Fibroblast of upper back skin (primary cell): Measurements from ENCODE around the gene PRKCA.

Experiments
- DNase-seq: peaks from one replicate; pipeline ENCODE4 v3.0.0-alpha.2; 2013

The PRKCA gene

DNA sequence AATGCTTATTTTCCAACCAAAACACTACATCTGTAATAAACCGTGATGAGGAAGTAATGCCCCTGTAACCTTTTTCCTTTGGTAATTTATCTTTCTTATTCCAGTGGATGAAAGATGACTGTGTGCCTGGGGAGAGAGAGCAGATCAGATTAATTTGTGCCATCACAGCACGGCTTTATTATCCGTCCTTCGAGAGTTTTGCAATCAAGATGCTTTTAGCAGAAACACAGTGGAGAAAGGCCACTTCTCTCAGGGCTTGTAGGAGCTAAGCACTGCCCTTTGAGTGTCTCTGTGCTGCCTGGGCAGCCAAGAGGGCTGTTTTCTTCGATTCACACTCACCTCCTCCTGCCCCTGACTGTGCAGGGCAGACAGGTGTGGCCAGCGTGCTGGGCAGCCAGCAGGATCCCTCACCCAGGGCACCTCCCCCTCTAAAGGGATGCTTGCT is 190.2 kb downstream of the PRKCA start:
- DNase-seq, result peak; percentile 71

GRCh38 chr17:66493283-66494019 is 191.0 kb downstream of the PRKCA start:
- DNase-seq, result peak; percentile 59

GRCh38 chr17:66494023-66494803 is 191.8 kb downstream of the PRKCA start:
- DNase-seq, result peak; percentile 90

DNA sequence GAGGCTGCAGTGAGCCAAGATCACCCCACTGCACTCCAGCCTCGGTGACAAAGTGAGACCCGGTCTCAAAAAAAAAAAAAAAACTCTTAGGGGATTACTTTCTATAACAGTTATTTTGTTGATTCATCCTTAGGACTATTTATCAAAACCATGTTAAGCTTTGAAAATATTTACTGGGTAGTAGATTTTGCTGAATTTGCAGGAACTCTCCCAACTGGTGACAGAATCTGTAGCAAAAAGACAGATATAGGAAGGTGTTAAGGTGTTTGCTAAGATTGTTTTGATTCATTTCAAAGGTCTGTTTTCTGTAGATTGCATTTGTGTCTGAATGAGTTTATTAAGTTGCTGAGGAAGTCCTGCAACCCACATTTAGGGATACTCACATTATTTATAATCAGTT is 192.6 kb downstream of the PRKCA start:
- DNase-seq, result no peak

GRCh38 chr17:66496306-66496705 is 193.9 kb downstream of the PRKCA start:
- DNase-seq, result no peak

GRCh38 chr17:66498580-66498979 is 196.2 kb downstream of the PRKCA start:
- DNase-seq, result no peak

DNA sequence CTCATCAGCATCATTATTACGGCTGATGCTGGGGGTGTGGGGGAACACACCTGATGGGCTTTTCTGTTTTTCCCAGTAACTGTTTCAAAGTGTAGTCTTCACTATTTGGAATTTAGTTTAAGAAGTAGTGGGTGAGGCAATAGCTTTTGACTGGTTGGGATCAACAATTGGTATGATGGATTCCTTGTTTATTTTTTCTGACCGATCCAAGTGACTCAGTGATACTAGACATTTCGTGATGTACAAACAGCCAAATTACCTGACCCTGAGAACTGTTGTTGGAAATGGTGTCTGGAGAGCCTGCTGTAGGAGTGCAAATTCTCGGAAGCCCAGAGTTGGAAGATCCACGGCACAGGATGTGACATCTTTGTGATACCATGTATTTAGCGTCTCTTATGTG is 204.2 kb downstream of the PRKCA start:
- no peak for DNase-seq

- DNase-seq, result peak; percentile 78
These were observed 204.9 kb downstream of the PRKCA start for GRCh38 chr17:66507103-66507923.

DNA sequence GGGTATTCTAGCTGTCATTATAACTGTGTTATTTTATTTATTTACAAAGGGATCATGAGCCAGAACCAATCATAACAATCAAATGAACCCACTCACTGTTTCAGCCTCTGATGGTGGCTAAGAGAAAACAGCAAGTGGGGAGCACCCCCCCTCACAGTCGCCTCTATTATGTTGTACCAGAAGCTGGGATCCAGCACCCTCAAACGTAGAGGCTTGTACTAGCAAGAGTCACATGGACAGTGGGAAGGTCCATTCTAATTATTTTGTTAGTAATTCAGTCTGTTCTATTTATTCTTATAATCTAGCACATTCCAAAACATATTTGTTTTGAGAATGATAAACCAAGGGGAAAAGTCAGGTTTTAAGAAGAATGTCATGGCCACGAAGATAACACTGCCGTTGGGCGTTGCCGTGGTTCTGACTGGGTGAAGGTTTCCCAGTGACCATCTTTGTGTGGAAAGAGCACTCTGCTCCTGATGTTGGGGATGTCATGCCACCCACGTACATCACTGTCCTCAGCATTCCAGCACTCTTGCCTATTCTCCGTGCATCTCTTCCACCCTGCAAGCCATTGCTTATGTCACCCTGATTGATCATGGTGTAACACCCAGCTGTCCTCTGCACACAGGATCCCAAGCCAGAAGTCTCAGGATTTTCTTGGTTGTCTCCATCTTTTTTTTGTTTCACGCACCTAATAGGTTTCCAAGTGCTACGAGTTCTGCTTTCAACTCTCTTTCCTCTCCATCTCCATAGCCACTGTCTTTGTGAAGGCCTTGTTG is 205.8 kb downstream of the PRKCA start:
- no peak for DNase-seq

- DNase-seq, result peak; percentile 79
These were observed 206.8 kb downstream of the PRKCA start for GRCh38 chr17:66508896-66509844.

DNA sequence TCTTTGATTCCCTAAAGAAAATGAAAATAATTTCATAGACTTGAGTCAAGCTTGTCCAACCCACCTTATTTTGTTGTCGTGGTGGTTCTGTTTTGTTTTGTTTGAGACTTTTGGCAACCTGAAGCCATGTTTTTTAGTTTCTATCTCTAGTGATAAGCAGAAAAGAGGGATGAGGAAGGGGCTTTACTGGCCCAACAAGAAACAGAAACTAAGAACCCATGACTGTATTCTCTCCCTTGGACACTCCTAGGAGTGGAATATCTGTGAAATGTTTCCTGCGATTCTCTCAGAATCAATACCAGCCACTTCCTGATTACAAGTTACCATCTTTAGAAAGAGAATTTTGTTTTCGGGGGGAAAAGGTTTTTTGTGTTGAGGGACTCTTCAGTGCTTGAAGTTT is 207.5 kb downstream of the PRKCA start:
- DNase-seq, result no peak

- no peak for DNase-seq
These were observed 208.7 kb downstream of the PRKCA start for GRCh38 chr17:66511135-66511534.

DNA sequence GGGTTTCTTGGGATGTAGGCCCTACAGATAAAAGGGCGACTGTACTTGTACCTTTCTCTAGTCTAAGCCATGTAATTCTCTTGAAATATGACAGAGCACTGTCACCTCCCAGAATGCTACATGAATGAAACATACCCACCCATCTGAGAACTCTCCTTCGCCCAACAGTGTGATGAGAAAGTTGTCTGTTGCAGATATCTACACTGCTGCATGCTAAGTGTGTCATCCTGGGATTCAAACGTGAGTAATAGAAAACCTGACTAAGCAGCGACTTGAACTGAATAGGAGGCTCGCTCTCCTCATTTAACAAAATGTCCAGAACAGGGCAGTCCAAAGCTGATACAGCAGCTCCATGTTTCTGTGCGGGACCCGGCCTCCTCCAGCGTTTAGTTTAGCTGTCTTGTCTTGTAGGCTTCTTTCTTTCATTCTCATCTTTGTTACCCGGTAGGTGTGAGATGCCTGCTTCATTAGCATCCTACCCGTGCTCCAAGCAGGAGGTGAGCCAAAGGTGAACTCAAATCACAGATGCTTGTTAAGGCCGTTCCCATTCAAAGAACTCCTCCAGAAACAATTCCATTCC is 211.9 kb downstream of the PRKCA start:
- peak; percentile 42 for DNase-seq

DNA sequence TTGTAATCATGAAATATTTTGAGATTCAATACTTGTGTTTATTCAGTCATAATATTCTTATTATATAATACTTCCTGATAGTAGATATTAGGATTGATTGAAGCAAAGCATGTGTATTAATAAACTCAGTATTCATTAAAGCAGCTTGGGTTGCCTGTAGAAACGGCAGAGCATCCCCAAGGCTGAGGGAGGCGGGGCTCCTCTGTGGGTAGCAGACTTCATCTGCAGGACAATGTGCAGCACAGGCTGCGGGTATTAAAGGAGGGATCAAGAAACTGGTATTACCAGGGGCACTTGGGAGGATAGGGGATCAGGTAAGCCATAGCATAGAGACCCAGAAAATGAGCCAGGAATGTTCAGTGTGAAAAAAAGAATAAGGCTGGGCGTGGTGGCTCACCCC is 213.6 kb downstream of the PRKCA start:
- no peak for DNase-seq

- DNase-seq, result no peak
These were observed 215.1 kb downstream of the PRKCA start for GRCh38 chr17:66517336-66518009.

DNA sequence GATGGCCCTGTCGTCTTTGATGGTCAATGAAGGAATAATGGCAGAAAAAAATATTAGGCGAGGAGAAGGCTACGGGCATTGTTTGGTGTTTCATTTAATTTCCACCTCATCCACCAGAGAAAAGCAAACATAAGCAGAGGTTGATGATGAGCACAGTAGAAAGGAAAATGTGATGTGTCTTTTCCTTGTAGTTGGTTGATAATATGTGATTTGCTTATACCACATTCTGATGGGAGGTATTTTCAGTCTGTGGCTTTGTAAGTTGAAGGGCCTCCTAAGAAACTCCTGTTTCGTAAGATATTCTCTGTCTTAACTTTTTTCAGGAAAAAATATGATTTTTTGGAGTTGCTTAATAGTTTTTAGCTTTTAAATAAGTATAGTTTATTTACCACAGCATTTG is 215.7 kb downstream of the PRKCA start:
- no peak for DNase-seq

DNA sequence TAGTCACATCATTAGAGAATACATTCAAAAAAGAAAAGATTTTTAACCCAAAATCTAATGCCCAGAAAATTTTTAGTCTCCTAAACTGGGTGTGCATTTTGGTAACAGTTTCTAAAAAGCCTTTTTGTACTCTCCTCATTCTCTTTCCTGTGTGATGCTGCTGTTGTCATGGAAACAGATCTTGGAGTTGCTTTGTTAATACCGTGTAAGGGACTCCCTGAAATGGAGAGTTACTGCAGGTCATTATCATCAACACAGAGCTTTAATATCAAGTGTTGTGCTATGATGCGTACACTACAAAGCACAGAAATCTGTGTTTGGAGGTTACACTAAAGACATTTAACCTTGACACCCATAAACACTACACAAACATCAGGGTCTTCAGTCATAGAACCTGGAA is 216.3 kb downstream of the PRKCA start:
- no peak for DNase-seq

GRCh38 chr17:66519154-66519553 is 216.7 kb downstream of the PRKCA start:
- no peak for DNase-seq

GRCh38 chr17:66520999-66521398 is 218.6 kb downstream of the PRKCA start:
- DNase-seq, result no peak

DNA sequence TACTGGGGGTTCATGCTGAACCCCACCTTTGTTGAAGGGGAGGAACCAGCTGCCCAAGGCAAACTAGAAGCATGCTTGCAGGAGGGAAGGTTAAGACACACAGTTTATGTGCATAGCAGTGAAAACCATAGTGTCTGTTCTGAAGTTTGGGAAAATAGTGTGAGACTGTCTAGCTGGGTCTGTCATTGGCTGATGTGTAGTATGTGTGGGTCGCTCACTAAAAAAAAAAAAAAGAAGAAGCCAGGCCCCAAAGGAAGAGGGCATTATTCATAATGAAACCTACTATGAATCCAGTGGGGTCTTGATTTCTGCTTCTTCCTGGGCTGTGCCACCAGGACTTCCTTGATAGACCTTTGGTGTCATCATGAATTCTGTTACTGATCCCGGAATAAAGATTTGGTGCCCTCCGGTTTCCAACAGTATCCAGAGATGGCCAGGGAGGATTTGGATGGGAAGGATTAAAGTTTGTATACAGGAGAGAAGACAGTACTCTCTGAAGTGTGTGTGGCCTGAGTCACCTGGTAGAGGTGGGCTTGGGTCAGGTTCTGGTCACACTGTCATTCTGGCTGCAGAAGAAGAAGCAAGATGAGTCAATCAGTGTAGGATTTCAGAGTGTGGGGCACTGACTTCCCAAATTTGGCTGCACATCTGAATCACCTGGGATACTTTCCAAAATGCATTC is 220.3 kb downstream of the PRKCA start:
- no peak for DNase-seq
